Adipocyte (in vitro differentiated cells): Measurements from ENCODE around the gene ESYT1.

Experiments
- DNase-seq: peaks from one replicate; pipeline ENCODE4 v3.0.0-alpha.2; 2015; ENCODE audit warnings: low read depth
- H3K27me3 ChIP-seq: replicated peaks from 2 replicates; pipeline ENCODE4 v1.7.0; 2013; ENCODE audit warnings: mild to moderate bottlenecking, low read length, moderate library complexity; ENCODE audit not compliant: control insufficient read depth, insufficient read depth
- H3K36me3 ChIP-seq: 2 replicates; pipeline ENCODE4 v1.7.0; 2013; ENCODE audit warnings: low read length, mild to moderate bottlenecking, moderate library complexity; ENCODE audit not compliant: control insufficient read depth, insufficient read depth, severe bottlenecking
- H3K4me1 ChIP-seq: 2 replicates; pipeline ENCODE4 v1.7.0; 2013; ENCODE audit warnings: mild to moderate bottlenecking, low read length, moderate library complexity; ENCODE audit not compliant: control insufficient read depth, insufficient read depth
- H3K4me3 ChIP-seq: 2 replicates; pipeline ENCODE4 v1.7.0; 2013; ENCODE audit warnings: mild to moderate bottlenecking, low read length, moderate library complexity
- H3K9ac ChIP-seq: 2 replicates; pipeline ENCODE4 v1.7.0; 2013; ENCODE audit warnings: mild to moderate bottlenecking, low read length, moderate library complexity
- H3K9me3 ChIP-seq: 2 replicates; pipeline ENCODE4 v1.7.0; 2013; ENCODE audit warnings: mild to moderate bottlenecking, low read length, moderate library complexity; ENCODE audit not compliant: control insufficient read depth

Gene ESYT1

DNA sequence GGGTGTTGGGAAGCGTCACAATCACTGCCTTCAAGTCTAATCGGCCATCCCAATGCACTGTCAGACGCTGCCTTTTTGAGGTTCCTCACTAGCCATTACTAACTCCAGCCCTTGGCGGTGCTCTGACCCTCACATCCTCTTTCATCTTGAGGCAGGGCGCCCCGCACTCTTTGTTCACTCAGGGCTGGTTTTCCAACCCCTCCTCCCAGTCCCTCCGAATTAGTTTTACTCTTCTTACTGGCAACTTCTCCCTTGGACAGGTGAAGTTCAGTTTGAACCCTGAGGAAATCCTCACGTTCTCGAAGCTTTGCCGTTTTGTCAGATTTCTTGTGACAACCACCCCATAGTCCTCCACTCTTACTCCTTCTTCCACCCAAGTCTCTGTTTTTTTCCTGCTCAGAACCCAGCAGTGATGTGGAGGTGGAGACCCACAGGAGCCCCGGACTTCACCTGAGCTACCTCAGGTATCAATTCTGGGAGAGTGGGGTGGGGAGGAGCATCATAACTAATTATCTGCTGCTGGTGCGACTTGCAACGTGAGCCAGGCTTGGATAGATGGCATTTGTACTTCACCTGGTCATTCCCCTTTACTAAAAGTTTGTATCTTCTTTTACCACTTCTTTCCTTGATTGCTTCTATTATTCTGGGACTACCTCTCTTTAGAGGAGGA lies 9.2 kb upstream of the ESYT1 start:
- Histone ChIP-seq H3K9ac (peak overlapping the region; percentile 97), H3K4me1 (peaks cover 28% of the 10 kb centered on the region), H3K4me3 (peak overlapping the region; percentile 94), H3K36me3 (peaks cover 24% of the 10 kb centered on the region), H3K9me3 (no peaks in the 10 kb centered on the region), H3K27me3 (no peaks in the 10 kb centered on the region)
- no peak for DNase-seq

DNA sequence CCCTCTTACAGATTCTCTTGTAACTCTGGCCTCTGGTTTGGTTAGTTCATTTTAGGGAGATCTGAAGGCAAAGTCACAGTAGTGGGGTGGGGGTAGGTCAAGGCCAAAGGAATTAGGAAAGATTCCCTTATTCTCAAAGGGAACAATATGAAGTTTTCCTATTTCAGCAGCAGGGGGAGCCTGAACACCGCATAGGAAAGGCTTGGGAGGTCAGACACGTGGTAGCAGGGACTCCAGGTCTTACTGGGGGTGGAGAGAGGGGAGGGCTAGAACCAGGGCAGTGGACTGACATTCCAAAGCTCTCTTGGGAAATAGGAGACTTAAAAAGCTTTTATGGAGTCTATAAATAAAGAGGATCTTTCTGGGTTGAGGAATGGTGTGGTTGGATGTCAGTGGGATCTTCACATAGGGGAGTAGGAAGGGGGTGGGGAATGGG lies 8.7 kb upstream of the ESYT1 start:
- peaks cover 28% of the 10 kb centered on the region for H3K4me1 ChIP-seq
- peak overlapping the region; percentile 94 for H3K4me3 ChIP-seq
- peak; percentile 95 for DNase-seq
- no peaks in the 10 kb centered on the region for H3K9me3 ChIP-seq
- no peaks in the 10 kb centered on the region for H3K27me3 ChIP-seq
- H3K9ac ChIP-seq = peak overlapping the region; percentile 97
- peaks cover 23% of the 10 kb centered on the region for H3K36me3 ChIP-seq

DNA sequence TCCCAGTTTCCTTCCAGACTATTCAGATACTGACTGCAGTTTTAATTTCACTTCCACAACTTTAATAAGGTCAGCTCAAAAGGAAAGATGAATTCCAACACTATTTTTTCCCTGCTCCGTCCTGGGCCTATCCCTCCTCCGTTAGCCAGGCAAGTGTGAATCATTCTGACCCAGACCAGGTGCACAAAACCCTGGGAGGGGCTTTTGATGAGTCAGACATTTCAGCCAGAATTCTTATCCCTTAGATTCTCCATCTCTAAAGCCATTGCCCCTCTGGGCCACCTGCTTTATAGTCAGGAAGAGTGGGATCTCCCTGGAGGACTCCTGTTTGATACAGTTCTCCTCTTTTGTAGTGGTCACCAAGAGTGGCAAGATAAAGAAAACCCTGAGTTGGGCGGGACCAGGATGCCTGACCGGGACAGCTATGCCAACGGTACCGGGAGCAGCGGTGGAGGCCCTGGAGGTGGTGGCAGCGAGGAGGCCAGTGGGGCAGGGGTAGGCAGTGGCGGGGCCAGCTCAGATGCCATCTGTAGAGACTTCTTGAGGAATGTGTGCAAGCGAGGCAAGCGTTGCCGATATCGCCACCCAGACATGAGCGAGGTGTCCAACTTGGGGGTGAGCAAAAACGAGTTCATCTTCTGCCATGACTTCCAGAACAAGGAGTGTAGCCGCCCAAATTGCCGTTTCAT lies 7.8 kb upstream of the ESYT1 start:
- peaks cover 36% of the 10 kb centered on the region for H3K4me1 ChIP-seq

DNA sequence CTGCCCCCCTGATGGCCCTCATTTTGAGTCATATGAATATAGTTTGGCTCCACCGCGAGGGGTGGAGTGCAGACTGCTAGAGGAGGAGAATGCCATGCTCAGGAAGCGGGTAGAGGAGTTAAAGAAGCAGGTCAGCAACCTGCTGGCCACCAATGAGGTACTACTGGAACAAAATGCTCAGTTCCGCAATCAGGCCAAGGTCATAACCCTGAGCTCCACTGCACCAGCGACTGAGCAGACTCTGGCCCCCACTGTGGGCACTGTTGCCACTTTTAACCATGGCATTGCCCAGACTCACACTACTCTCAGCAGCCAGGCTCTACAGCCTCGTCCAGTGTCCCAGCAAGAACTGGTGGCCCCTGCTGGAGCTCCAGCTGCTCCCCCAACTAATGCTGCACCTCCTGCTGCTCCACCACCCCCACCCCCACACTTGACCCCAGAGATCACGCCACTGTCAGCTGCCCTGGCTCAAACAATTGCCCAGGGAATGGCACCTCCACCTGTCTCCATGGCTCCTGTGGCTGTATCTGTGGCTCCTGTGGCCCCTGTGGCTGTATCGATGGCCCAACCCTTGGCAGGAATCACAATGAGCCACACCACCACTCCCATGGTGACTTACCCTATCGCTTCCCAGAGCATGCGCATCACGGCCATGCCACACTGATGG lies 6.7 kb upstream of the ESYT1 start:
- H3K4me1 ChIP-seq = peaks cover 44% of the 10 kb centered on the region
- no peak overlapping the region for H3K4me3 ChIP-seq
- no peak for DNase-seq

More for the DNA sequence above, 7.8 kb upstream of the ESYT1 start:
- H3K36me3 ChIP-seq = peaks cover 23% of the 10 kb centered on the region
- H3K9ac ChIP-seq = peak overlapping the region; percentile 97
- no peaks in the 10 kb centered on the region for H3K9me3 ChIP-seq
- H3K4me3 ChIP-seq = peak overlapping the region; percentile 51
- no peaks in the 10 kb centered on the region for H3K27me3 ChIP-seq
- DNase-seq = no peak

DNA sequence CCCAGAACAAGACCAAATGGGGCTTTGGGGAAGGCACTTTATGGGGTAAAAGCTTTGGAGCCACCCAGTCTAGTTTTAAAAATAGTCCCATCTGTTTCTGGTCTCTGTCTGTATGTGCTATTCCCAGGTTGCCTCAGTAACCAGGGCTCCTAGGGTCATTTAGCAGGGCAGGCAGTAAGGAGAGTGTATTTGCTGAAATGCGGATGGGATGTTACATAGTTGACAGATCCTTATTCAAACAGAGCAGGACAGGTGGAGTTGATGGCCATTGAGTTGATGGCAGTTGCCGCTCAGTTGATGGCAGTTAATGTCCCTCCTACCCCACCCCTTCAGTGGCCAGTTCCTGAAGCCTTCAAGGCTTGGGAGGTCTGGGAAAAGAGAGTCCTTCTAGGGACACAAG lies 5.4 kb upstream of the ESYT1 start:
- no peaks in the 10 kb centered on the region for H3K9me3 ChIP-seq
- H3K9ac ChIP-seq = no peak overlapping the region
- no peak overlapping the region for H3K4me3 ChIP-seq
- no peak for DNase-seq
- H3K4me1 ChIP-seq = peaks cover 57% of the 10 kb centered on the region
- peaks cover 22% of the 10 kb centered on the region for H3K36me3 ChIP-seq
- no peaks in the 10 kb centered on the region for H3K27me3 ChIP-seq

More for the DNA sequence above, 6.7 kb upstream of the ESYT1 start:
- Histone ChIP-seq H3K9ac (no peak overlapping the region), H3K9me3 (no peaks in the 10 kb centered on the region), H3K36me3 (peaks cover 23% of the 10 kb centered on the region), H3K27me3 (no peaks in the 10 kb centered on the region)

DNA sequence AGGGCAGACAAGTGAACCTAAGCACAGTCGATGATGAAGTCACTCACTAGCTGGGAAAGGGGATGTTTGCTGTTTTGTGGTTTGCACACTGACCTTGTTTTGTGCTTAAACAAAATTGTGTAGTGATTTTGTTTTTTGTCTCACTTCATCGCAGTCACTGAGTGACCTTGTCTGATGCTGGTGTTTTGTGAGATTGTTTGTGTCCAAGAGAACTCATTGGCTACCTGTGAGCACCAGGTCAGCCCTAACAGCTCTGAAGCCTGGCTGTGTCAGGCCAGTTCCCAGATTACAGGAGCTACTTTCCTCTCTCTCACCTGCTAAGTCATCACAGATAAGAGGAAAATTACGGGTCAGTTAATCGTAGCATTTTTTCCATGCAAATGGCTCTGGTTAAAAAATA lies 3.9 kb upstream of the ESYT1 start:
- Histone ChIP-seq H3K4me1 (peaks cover 47% of the 10 kb centered on the region), H3K27me3 (no peaks in the 10 kb centered on the region), H3K36me3 (peaks cover 20% of the 10 kb centered on the region), H3K9ac (no peak overlapping the region), H3K9me3 (no peaks in the 10 kb centered on the region), H3K4me3 (no peak overlapping the region)
- DNase-seq = no peak

DNA sequence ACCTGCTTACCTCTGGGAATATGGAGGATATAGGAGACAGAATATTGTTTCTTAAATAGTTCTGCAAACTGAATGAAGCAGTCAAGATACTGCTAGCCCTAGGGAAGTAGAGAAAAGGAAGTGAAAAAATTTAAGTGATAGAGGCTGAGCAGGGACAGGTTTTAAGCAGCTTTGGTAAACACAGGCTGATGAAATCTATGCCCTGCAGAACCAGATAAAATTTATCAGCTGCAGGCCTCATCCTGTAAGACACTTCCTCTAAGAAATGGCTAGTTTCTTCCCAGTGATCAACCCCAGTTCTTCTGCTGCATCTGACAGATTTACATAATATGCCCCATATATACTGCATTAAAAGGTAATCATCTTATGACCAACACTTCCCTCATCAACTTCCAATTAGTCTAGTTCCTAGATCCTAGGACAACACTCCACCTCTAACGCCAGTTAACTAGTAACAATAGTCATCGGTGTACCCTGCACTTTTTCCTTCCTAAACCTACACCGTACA lies 1.3 kb upstream of the ESYT1 start:
- no peak for DNase-seq
- Histone ChIP-seq H3K4me3 (peak overlapping the region; percentile 79), H3K9me3 (no peaks in the 10 kb centered on the region), H3K27me3 (no peaks in the 10 kb centered on the region), H3K4me1 (peaks cover 45% of the 10 kb centered on the region), H3K36me3 (peaks cover 21% of the 10 kb centered on the region), H3K9ac (peak overlapping the region; percentile 83)

DNA sequence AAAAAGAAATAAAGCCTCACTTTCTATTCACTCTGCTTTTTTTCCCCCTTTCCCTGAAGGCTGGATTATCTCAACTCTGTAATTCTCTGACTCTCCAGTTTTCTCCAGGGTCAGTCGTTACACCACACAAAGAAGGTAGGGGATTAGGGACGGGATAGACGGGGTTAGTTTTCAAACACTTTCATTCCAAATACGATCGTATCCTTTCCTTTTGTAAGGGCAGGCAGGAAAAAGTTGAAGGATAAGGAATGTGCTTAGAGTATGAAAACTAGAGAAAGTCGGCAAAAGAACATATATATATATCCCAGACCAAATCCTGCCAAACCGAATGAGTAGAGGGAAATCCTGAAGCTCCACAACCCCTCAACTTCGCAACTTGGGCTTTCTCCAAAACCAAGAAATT lies 581 bp upstream of the ESYT1 start:
- peaks cover 44% of the 10 kb centered on the region for H3K4me1 ChIP-seq
- H3K36me3 ChIP-seq = peaks cover 23% of the 10 kb centered on the region
- H3K9ac ChIP-seq = peak overlapping the region; percentile 83
- no peaks in the 10 kb centered on the region for H3K9me3 ChIP-seq
- H3K4me3 ChIP-seq = peak overlapping the region; percentile 79
- DNase-seq = no peak
- no peaks in the 10 kb centered on the region for H3K27me3 ChIP-seq

DNA sequence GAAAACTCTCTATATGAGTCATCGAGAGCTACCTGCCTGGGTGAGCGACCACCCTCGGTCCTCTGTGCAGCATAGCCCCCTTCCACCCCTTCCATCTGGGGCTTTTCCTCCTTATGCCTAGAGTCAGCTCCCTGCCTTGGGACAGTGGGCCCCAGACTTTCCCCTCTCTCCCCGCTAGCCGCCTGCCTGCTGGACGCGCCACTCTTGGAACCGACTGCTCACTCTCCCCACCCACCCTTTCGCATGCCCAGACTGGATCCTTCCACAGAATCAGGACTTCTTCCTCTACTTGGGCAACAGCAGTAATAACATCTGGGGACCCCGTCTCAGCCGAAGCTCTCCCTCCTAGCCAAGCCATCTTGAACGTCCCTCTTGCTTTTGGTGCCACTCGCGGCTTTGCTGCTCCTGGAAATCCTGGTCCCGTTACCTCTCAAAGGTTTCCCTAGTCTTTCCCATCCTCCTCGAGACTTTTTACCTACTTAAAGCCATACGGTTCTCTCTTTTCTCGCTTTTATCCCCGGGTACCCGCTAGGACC lies 671 bp downstream of the ESYT1 start:
- peak overlapping the region; percentile 98 for H3K9ac ChIP-seq
- peaks cover 35% of the 10 kb centered on the region for H3K36me3 ChIP-seq
- H3K27me3 ChIP-seq = no peaks in the 10 kb centered on the region
- H3K4me1 ChIP-seq = peaks cover 38% of the 10 kb centered on the region
- H3K9me3 ChIP-seq = no peaks in the 10 kb centered on the region
- H3K4me3 ChIP-seq = peak overlapping the region; percentile 96
- DNase-seq = peak; percentile 68

DNA sequence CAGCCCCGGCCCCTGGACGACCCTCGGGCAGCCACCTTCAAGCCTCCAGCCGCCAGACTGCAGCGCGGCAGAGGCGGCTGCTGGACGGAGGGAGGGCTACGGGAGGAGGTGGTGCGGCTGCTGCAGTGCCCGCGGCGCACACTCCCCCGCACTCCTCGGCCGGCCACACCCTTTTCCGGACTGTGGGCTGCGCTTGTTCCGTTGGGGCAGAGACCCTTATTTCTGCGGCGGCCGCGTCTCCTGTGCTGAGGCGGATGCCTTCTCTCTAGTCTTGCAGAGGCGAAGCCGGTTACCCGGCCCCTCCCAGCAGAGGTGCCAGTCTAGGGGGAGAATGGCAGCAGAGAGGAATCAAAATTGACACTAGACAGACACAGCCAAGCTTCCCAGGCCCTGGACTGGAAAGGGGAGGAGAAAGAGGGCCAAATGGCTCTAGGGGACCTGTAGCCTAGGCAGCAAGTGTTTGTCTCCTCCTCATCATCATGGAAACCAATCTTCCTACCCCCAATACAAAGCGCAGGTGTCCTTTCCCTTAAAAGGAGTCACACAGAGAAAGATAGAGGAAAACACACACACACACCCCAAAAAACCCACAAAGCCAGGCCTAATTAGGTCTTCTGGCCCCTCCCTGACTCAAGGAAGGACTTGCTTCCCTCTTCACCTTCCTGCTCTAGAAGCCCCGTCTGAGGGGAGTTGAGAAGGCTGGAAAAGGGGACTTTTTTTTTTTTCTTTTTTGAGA lies 1.3 kb downstream of the ESYT1 start:
- Histone ChIP-seq H3K9me3 (no peaks in the 10 kb centered on the region), H3K9ac (peak overlapping the region; percentile 98), H3K4me3 (peak overlapping the region; percentile 96), H3K4me1 (peaks cover 38% of the 10 kb centered on the region), H3K27me3 (no peaks in the 10 kb centered on the region), H3K36me3 (peaks cover 41% of the 10 kb centered on the region)
- DNase-seq = peak; percentile 80
